ENCODE data around the gene FGF21.

Gene FGF21

DNA sequence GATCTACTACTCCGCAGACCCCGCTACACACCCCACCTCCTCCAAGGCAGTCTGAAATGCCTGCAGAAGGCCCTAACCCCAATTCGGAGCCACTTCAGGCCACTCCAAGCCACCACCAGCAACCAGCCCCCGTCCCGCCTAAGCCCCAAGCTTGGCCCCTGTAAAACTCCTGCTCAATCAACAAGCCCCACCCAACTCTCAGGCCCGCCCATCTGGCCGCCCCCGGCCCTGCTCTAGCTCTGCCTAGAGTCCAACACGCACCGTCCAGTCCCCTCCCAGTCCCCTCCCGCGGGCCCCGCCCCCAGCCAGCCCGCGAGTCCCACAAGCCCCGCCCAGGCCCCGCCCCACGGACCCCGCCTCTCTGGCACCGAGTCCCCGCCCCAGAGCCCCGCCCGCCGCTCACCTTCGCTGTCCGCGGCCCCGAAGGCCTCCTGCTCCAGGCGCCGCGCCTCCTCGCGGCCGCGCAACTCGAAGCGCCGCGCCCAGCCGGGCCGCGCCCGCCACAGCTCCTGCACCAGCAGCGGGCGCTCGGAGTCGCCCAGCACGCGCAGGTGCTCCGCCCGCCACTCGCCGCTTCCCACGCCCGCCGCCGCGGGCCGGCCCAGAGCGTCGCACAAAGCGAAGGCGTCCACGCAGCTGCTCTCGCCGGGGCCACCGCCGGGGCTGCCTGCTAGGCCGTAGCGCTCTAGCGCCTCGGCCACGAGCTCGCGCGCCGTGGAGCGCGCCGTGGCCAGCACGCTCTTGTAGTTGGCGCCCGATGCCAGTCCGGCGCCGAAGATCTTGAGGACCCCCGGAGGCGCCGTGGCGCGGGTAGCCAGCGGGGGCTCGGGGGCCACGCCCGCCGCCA lies 16.5 kb upstream of the FGF21 start (continued):
- TF ChIP-seq, protein P1, sequence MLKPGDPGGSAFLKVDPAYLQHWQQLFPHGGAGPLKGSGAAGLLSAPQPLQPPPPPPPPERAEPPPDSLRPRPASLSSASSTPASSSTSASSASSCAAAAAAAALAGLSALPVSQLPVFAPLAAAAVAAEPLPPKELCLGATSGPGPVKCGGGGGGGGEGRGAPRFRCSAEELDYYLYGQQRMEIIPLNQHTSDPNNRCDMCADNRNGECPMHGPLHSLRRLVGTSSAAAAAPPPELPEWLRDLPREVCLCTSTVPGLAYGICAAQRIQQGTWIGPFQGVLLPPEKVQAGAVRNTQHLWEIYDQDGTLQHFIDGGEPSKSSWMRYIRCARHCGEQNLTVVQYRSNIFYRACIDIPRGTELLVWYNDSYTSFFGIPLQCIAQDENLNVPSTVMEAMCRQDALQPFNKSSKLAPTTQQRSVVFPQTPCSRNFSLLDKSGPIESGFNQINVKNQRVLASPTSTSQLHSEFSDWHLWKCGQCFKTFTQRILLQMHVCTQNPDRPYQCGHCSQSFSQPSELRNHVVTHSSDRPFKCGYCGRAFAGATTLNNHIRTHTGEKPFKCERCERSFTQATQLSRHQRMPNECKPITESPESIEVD (tag by site-specific recombination; IDR thresholded peaks at IDR 0.05), result no peak
- TF ChIP-seq ZBTB10 (tag by site-specific recombination; IDR thresholded peaks at IDR 0.05) (no peak), PBX3 (CRISPR knock-in tag; IDR thresholded peaks at IDR 0.05) (peak; percentile 95), ZFP3 (tag by site-specific recombination; IDR thresholded peaks at IDR 0.05; ENCODE audit: low read depth) (0 out of 2 replicates have a peak, but pooled peaks have one; percentile 12), KLF17 (tag by site-specific recombination; IDR thresholded peaks at IDR 0.05) (0 out of 2 replicates have a peak, but pooled peaks have one; percentile 29), ZNF26 (tag by site-specific recombination; IDR thresholded peaks at IDR 0.05) (no peak), ZNF747 (tag by site-specific recombination; IDR thresholded peaks at IDR 0.05) (no peak), ZNF670 (tag by site-specific recombination; IDR thresholded peaks at IDR 0.05; ENCODE audit: low read depth) (no peak), ZNF560 (tag by site-specific recombination; IDR thresholded peaks at IDR 0.05; ENCODE audit: borderline replicate concordance) (no peak), ZNF660 (tag by site-specific recombination; IDR thresholded peaks at IDR 0.05) (peak; percentile 63; the same call in 1 of the 2 replicates), GLIS2 (tag by site-specific recombination; IDR thresholded peaks at IDR 0.05) (peak; percentile 60; the same call in 1 of the 2 replicates), SP2 (tag by site-specific recombination; IDR thresholded peaks at IDR 0.05) (peak; percentile 84), HOXA7 (CRISPR knock-in tag; IDR thresholded peaks at IDR 0.05; ENCODE audit: borderline replicate concordance) (peak; percentile 83; the same call in 1 of the 2 replicates), ZFP69B (tag by site-specific recombination; IDR thresholded peaks at IDR 0.05) (no peak), EGR2 (tag by site-specific recombination; IDR thresholded peaks at IDR 0.05; ENCODE audit: low read depth) (peak; percentile 40; the same call in 1 of the 2 replicates), ZNF600 (tag by site-specific recombination; IDR thresholded peaks at IDR 0.05) (peak; percentile 48), HOXC10 (CRISPR knock-in tag; IDR thresholded peaks at IDR 0.05) (0 out of 2 replicates have a peak, but pooled peaks have one; percentile 41), SP7 (tag by site-specific recombination; IDR thresholded peaks at IDR 0.05) (0 out of 2 replicates have a peak, but pooled peaks have one; percentile 26), GLI2 (tag by site-specific recombination; IDR thresholded peaks at IDR 0.05; ENCODE audit: borderline replicate concordance, low read depth) (no peak), PRDM10 (tag by site-specific recombination; IDR thresholded peaks at IDR 0.05) (peak; percentile 59), ZNF223 (tag by site-specific recombination; IDR thresholded peaks at IDR 0.05) (no peak), ZNF16 (tag by site-specific recombination; IDR thresholded peaks at IDR 0.05; ENCODE audit: low read depth) (no peak), BCL11A (tag by site-specific recombination; IDR thresholded peaks at IDR 0.05; ENCODE audit: low read depth) (0 out of 2 replicates have a peak, but pooled peaks have one; percentile 26)
- TF ChIP-seq, protein P2, sequence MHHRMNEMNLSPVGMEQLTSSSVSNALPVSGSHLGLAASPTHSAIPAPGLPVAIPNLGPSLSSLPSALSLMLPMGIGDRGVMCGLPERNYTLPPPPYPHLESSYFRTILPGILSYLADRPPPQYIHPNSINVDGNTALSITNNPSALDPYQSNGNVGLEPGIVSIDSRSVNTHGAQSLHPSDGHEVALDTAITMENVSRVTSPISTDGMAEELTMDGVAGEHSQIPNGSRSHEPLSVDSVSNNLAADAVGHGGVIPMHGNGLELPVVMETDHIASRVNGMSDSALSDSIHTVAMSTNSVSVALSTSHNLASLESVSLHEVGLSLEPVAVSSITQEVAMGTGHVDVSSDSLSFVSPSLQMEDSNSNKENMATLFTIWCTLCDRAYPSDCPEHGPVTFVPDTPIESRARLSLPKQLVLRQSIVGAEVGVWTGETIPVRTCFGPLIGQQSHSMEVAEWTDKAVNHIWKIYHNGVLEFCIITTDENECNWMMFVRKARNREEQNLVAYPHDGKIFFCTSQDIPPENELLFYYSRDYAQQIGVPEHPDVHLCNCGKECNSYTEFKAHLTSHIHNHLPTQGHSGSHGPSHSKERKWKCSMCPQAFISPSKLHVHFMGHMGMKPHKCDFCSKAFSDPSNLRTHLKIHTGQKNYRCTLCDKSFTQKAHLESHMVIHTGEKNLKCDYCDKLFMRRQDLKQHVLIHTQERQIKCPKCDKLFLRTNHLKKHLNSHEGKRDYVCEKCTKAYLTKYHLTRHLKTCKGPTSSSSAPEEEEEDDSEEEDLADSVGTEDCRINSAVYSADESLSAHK (tag by site-specific recombination; IDR thresholded peaks at IDR 0.05), result 0 out of 2 replicates have a peak, but pooled peaks have one; percentile 17
